IPS DF 6.9 (cell line): ENCODE results near the gene TRIAP1.

Source experiments
- DNase-seq: peaks from one replicate; pipeline ENCODE4 v3.0.0-alpha.2; 2013; ENCODE audit warnings: low read depth, low spot score
- H3K27ac ChIP-seq: one replicate; pipeline ENCODE4 v1.5.1; 2013; ENCODE audit warnings: low read length, control low read depth
- H3K27me3 ChIP-seq: 2 replicates; pipeline ENCODE4 v1.6.1; 2013; ENCODE audit warnings: mild to moderate bottlenecking, low read length; ENCODE audit not compliant: control insufficient read depth, insufficient read depth
- H3K36me3 ChIP-seq: 2 replicates; pipeline ENCODE4 v1.6.1; 2013; ENCODE audit warnings: low read length; ENCODE audit not compliant: control insufficient read depth, insufficient read depth
- H3K4me1 ChIP-seq: 2 replicates; pipeline ENCODE4 v1.6.1; 2013; ENCODE audit warnings: low read length; ENCODE audit not compliant: control insufficient read depth, insufficient read depth
- H3K4me3 ChIP-seq: 2 replicates; pipeline ENCODE4 v1.5.1; 2013; ENCODE audit warnings: mild to moderate bottlenecking, low read length
- H3K9me3 ChIP-seq: 2 replicates; pipeline ENCODE4 v1.6.1; 2013; ENCODE audit warnings: low read length, inconsistent platforms; ENCODE audit not compliant: control insufficient read depth, insufficient read depth
- WGBS: extraction: QIAGEN DNeasy Blood & Tissue Kit; methylation state at CpG from one replicate; pipeline ENCODE4 v1.1.7; 2013; ENCODE audit warnings: mixed read lengths, missing lambda C conversion rate; ENCODE audit not compliant: insufficient read length, insufficient coverage; 5-methylcytosine and 5-hydroxymethylcytosine counted together

Gene TRIAP1

DNA sequence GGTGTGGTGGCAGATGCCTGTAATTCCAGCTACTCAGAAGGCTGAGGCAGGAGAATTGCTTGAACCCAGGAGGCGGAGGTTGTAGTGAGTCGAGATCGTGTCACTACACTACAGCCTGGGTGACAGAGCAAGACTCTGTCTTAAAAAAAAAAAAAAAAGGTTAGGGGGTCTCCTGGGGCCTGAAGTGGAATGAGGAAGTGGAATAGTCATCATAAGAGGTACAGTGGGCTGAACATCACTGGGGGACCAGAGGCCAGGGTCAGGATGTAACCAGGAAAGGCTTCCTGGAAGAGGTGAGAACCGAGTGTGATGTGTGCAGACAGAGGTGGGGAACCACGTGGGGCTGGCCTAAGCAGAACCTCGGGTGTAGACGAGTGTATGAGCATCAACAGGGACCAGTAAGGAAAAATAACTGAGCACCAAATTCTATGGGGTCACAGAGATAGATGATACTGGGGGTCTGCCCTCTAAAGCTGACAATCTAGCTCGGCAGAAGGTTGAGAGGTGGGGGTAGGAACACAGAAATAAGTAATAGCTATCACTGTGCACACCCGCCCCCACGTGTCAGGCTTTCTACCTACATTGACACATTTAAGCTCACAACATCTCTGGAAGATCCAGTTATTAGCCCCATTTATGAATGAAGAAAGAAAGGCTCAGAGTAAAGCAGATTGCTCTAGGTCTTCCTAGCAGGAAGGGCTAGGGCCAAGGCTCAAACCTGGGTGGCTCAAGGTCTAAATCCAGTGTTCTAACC, 13.2 kb downstream of the TRIAP1 start:
- H3K4me3 ChIP-seq: no peak overlapping the region
- no peaks in the 10 kb centered on the region for H3K36me3 ChIP-seq
- no peaks in the 10 kb centered on the region for H3K27me3 ChIP-seq
- WGBS: no CpG with 5 or more reads among the region's 10 CpGs
- H3K4me1 ChIP-seq: no peaks in the 10 kb centered on the region
- H3K9me3 ChIP-seq: no peaks in the 10 kb centered on the region
- H3K27ac ChIP-seq: no peak overlapping the region
- no peak for DNase-seq

GRCh38 chr12:120429368-120429767, 16.8 kb downstream of the TRIAP1 start:
- Histone ChIP-seq H3K4me1 (no peaks in the 10 kb centered on the region), H3K9me3 (no peaks in the 10 kb centered on the region), H3K36me3 (no peaks in the 10 kb centered on the region), H3K27me3 (no peaks in the 10 kb centered on the region), H3K27ac (no peak overlapping the region), H3K4me3 (no peak overlapping the region)
- WGBS: no CpG with 5 or more reads among the region's 7 CpGs
- DNase-seq: no peak

GRCh38 chr12:120428597-120429229, 17.5 kb downstream of the TRIAP1 start:
- Histone ChIP-seq H3K27ac (no peak overlapping the region), H3K36me3 (no peaks in the 10 kb centered on the region), H3K4me1 (no peaks in the 10 kb centered on the region), H3K27me3 (no peaks in the 10 kb centered on the region), H3K9me3 (no peaks in the 10 kb centered on the region), H3K4me3 (no peak overlapping the region)
- no peak for DNase-seq
- no CpG with 5 or more reads among the region's 8 CpGs for WGBS

GRCh38 chr12:120425797-120426196, 20.4 kb downstream of the TRIAP1 start:
- Histone ChIP-seq H3K9me3 (no peaks in the 10 kb centered on the region), H3K27ac (no peak overlapping the region), H3K4me1 (no peaks in the 10 kb centered on the region), H3K36me3 (no peaks in the 10 kb centered on the region), H3K27me3 (no peaks in the 10 kb centered on the region), H3K4me3 (no peak overlapping the region)
- no peak for DNase-seq
- no CpG with 5 or more reads among the region's 3 CpGs for WGBS

- Histone ChIP-seq H3K4me1 (no peaks in the 10 kb centered on the region), H3K4me3 (no peak overlapping the region), H3K27ac (no peak overlapping the region), H3K36me3 (no peaks in the 10 kb centered on the region), H3K27me3 (no peaks in the 10 kb centered on the region), H3K9me3 (no peaks in the 10 kb centered on the region)
- DNase-seq: no peak
- WGBS: no CpG with 5 or more reads among the region's 7 CpGs
These were observed 23.2 kb downstream of the TRIAP1 start for GRCh38 chr12:120422892-120423456.

DNA sequence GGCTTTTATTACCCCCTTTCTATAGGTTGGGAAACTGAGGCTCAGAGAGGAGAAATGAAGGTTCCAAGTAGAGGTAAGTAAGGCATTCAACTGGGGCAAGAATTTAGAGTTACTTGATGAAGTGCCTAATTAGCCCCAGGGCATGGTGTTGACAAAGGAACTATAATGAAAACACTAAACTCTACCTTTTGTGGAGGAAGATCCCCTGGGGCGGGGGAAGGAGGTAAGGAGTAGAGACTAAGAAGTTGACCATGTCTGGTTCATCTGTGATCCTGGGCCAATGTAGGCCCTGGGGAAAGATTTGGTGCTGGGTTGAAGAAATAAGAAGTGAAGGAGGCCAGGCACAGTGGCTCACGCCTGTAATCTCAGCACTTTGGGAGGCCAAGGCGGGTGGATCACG, 24.5 kb downstream of the TRIAP1 start:
- WGBS: no CpG with 5 or more reads among the region's 4 CpGs
- DNase-seq: no peak
- Histone ChIP-seq H3K4me3 (no peak overlapping the region), H3K36me3 (no peaks in the 10 kb centered on the region), H3K4me1 (no peaks in the 10 kb centered on the region), H3K27ac (no peak overlapping the region), H3K27me3 (no peaks in the 10 kb centered on the region), H3K9me3 (no peaks in the 10 kb centered on the region)

DNA sequence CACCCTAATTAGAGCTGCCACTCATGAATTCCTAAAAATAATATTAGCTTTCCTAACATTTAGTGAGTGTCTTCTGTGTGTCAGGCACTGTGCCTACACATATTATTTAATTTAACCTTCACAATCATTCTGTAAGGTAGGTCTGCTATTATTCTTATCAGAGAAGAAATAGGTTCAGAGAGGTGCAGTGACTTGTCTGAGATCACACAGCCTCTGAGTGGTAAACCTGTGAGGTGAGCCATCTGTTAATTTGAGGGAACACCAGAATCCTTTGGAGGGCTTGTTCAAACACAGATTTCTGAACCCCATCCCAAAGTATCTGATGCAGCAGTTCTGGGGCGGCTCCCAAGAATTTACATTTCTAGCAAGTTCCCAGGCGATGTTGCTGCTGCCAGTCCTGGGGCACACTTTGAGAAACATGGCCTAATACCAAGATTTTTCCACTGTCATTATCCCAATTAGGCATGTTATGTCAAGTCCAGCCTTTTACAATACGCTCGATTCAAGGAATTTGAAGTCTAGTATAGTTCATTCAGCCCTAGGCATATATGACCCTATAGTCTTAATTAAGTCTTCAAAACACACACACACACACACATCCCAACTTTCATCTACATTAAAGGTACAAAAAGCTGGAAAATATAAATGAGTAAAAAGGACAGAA, 28.1 kb downstream of the TRIAP1 start:
- H3K9me3 ChIP-seq: no peaks in the 10 kb centered on the region
- WGBS: no CpG with 5 or more reads among the region's 4 CpGs
- H3K36me3 ChIP-seq: no peaks in the 10 kb centered on the region
- H3K4me3 ChIP-seq: no peak overlapping the region
- no peak overlapping the region for H3K27ac ChIP-seq
- H3K27me3 ChIP-seq: no peaks in the 10 kb centered on the region
- DNase-seq: no peak
- no peaks in the 10 kb centered on the region for H3K4me1 ChIP-seq

DNA sequence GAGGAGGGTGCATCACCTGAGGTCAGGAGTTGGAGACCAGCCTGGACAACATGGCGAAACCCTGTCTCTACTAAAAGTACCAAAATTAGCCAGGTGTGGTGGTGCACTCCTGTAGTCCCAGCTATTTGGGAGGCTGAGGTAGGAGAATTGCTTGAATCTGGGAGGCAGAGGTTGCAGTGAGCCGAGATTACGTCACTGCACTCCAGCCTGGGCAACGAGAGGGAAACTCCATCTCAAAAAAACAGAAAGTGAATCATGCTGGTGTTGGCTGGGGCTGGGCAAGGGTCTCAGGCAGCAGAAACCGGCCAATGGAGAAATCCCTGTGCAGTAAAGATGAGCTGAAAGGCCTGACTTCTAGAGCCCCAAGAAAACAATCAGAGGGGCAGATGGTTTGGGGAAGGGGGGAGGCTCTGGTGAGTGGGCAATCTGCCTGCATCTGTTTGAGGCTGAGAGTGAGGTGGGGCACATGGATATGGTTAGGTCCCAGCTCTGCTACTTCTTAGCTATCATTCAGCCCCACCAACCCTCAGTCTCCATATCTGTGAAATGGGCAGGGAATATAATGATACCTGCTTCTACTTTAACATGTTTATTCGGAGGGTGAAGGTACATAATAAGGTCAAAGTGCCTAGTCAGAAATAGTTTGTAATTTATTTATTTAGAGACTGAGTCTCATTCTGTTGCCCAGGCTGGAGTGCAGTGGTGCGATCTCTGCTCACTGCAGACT, 29.5 kb downstream of the TRIAP1 start:
- no peak overlapping the region for H3K27ac ChIP-seq
- WGBS: no CpG with 5 or more reads among the region's 7 CpGs
- no peaks in the 10 kb centered on the region for H3K27me3 ChIP-seq
- no peaks in the 10 kb centered on the region for H3K36me3 ChIP-seq
- no peaks in the 10 kb centered on the region for H3K4me1 ChIP-seq
- H3K9me3 ChIP-seq: no peaks in the 10 kb centered on the region
- DNase-seq: no peak
- no peak overlapping the region for H3K4me3 ChIP-seq

- Histone ChIP-seq H3K9me3 (no peaks in the 10 kb centered on the region), H3K4me1 (no peaks in the 10 kb centered on the region), H3K36me3 (no peaks in the 10 kb centered on the region), H3K27ac (no peak overlapping the region), H3K4me3 (no peak overlapping the region), H3K27me3 (no peaks in the 10 kb centered on the region)
- WGBS: no CpG with 5 or more reads among the region's 13 CpGs
- DNase-seq: no peak
These were observed 32.1 kb downstream of the TRIAP1 start for GRCh38 chr12:120413901-120414695.
